Kidney epithelial cell (primary cell): ENCODE results near the gene RHBDL3. TPM values are rescaled to one million over a fixed set of nuclear protein-coding genes. Genes with fewer than 3 reads are reported as not detected.

ENCODE experiments used
- DNase-seq: peaks from one replicate; pipeline ENCODE4 v3.0.0-alpha.2; 2010; ENCODE audit warnings: low read depth
- H3K27me3 ChIP-seq: 2 replicates; pipeline ENCODE4 v1.6.0; 2011; ENCODE audit warnings: low read length; ENCODE audit not compliant: control insufficient read depth, insufficient read depth
- H3K36me3 ChIP-seq: 2 replicates; pipeline ENCODE4 v1.5.1; 2011; ENCODE audit warnings: low read length; ENCODE audit not compliant: control insufficient read depth, insufficient read depth
- H3K4me3 ChIP-seq: 2 replicates; pipeline ENCODE4 v1.5.1; 2011; ENCODE audit warnings: low read depth, mild to moderate bottlenecking, control low read depth, low read length
- CTCF ChIP-seq: IDR thresholded peaks from 2 replicates; pipeline ENCODE4 v1.5.1; 2011; ENCODE audit warnings: mild to moderate bottlenecking, moderate library complexity, low read length, control low read depth, inconsistent platforms; ENCODE audit not compliant: insufficient read depth, poor library complexity, severe bottlenecking
- total RNA-seq: library from RNA; depleted of rRNA; stranded (reverse); fragments of >200 nt; gene quantifications from 2 replicates; pipeline ENCODE4 v1.2.3, GENCODE V29; 2015

RHBDL3 gene
- total RNA-seq, 1 donor from 2014 or later, result not detected

- H3K4me3 ChIP-seq, result no peak overlapping the region
- H3K27me3 ChIP-seq, result peaks cover 11% of the 10 kb centered on the region
- DNase-seq, result no peak
- H3K36me3 ChIP-seq, result no peaks in the 10 kb centered on the region
- TF ChIP-seq CTCF, result no peak
Measured at GRCh38 chr17:32288615-32289014, 23.0 kb downstream of the RHBDL3 start.

DNA sequence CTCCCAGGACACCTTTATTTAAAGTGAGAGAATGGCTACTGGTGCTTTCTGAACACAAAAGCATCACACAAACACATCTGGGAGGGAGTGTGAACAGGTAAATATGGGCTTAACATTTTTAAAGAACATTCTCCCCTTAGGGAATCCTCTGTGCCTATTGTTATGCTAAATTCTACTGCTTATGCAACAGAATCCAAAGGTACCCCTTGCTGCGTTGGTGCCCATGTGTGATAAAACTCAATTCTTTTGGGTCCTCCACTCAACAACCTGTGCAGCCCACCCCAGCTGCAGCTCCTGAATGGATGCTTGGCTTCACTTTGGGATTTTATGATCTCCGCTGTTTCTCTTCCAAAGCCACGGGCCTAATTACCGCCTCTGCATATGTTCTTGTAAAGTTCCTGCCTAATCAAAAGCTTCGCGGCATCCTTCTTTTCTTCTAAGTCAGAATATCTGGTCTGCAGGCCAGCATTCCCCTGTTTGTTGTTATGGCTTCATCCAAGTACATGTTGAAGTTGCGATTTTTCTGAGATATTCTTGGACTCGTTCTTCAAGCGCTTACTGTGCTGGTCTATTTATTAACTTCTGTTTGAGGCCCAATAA is 23.9 kb downstream of the RHBDL3 start:
- no peak for TF ChIP-seq CTCF
- peaks cover 3% of the 10 kb centered on the region for H3K27me3 ChIP-seq
- DNase-seq, result no peak
- H3K4me3 ChIP-seq, result no peak overlapping the region
- no peaks in the 10 kb centered on the region for H3K36me3 ChIP-seq

- Histone ChIP-seq H3K4me3 (no peak overlapping the region), H3K27me3 (no peaks in the 10 kb centered on the region), H3K36me3 (no peaks in the 10 kb centered on the region)
- no peak for DNase-seq
- no peak for TF ChIP-seq CTCF
Measured at GRCh38 chr17:32292094-32292493, 26.5 kb downstream of the RHBDL3 start.

DNA sequence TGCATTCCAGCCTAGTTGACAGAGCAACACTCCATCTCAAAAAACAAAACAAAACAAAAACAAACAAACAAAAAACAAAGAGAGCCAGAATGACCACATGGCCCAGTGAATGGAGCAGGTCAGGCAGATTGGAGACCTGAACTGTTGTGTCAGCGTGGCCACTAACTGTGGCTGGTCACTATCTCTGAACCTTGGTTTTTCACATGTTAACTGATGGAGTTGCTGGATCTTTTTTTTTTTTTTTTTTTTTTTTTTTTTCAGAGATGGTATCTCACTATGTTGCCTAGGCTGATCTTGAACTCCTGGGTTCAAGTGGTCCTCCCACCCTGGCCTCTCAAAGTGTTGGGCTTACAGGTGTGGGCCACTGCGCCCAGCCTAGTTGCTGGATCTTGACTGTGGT is 31.8 kb downstream of the RHBDL3 start:
- no peak for DNase-seq
- no peak for TF ChIP-seq CTCF
- Histone ChIP-seq H3K4me3 (no peak overlapping the region), H3K36me3 (no peaks in the 10 kb centered on the region), H3K27me3 (peaks cover 9% of the 10 kb centered on the region)

GRCh38 chr17:32297860-32298259 is 32.2 kb downstream of the RHBDL3 start:
- Histone ChIP-seq H3K4me3 (no peak overlapping the region), H3K27me3 (peaks cover 9% of the 10 kb centered on the region), H3K36me3 (no peaks in the 10 kb centered on the region)
- TF ChIP-seq CTCF, result no peak
- no peak for DNase-seq

GRCh38 chr17:32298298-32298697 is 32.7 kb downstream of the RHBDL3 start:
- no peak overlapping the region for H3K4me3 ChIP-seq
- DNase-seq, result no peak
- H3K36me3 ChIP-seq, result no peaks in the 10 kb centered on the region
- TF ChIP-seq CTCF, result no peak
- peaks cover 9% of the 10 kb centered on the region for H3K27me3 ChIP-seq
